HEK293 (cell line): ENCODE data around the gene RBM4B.

Source experiments
- GLI4 ChIP-seq: fragments of 450-650 bp; formaldehyde crosslinking; IDR thresholded peaks from 2 replicates; pipeline ENCODE4 v1.5.1; 2016; ENCODE audit warnings: missing biosample characterization, missing genetic modification characterization
- PRDM4 ChIP-seq: fragments of 450-650 bp; formaldehyde crosslinking; IDR thresholded peaks from 2 replicates; pipeline ENCODE4 v1.5.1; 2017; ENCODE audit warnings: missing biosample characterization, missing genetic modification characterization
- REPIN1 ChIP-seq: fragments of 450-650 bp; formaldehyde crosslinking; IDR thresholded peaks from 2 replicates; pipeline ENCODE4 v1.5.1; 2017; ENCODE audit warnings: missing biosample characterization, missing genetic modification characterization, low read depth
- REST ChIP-seq: fragments of 450-650 bp; formaldehyde crosslinking; IDR thresholded peaks from 2 replicates; pipeline ENCODE4 v1.5.1; 2016; ENCODE audit warnings: missing biosample characterization, missing genetic modification characterization
- SCRT1 ChIP-seq: fragments of 450-650 bp; formaldehyde crosslinking; IDR thresholded peaks from 2 replicates; pipeline ENCODE4 v1.5.1; 2016; ENCODE audit warnings: missing biosample characterization, missing genetic modification characterization, borderline replicate concordance
- SP2 ChIP-seq: fragments of 450-650 bp; formaldehyde crosslinking; IDR thresholded peaks from 2 replicates; pipeline ENCODE4 v1.5.1; 2016; ENCODE audit warnings: missing biosample characterization, missing genetic modification characterization
- SP7 ChIP-seq: fragments of 450-650 bp; formaldehyde crosslinking; IDR thresholded peaks from 2 replicates; pipeline ENCODE4 v1.5.1; 2016; ENCODE audit warnings: missing biosample characterization, missing genetic modification characterization
- TSHZ1 ChIP-seq: fragments of 450-650 bp; formaldehyde crosslinking; IDR thresholded peaks from 2 replicates; pipeline ENCODE4 v1.5.1; 2016; ENCODE audit warnings: missing biosample characterization, missing genetic modification characterization, borderline replicate concordance
- ZBTB17 ChIP-seq: fragments of 450-650 bp; formaldehyde crosslinking; IDR thresholded peaks from 2 replicates; pipeline ENCODE4 v1.5.1; 2016; ENCODE audit warnings: missing biosample characterization, missing genetic modification characterization
- ZEB2 ChIP-seq: fragments of 450-650 bp; formaldehyde crosslinking; IDR thresholded peaks from 2 replicates; pipeline ENCODE4 v1.5.1; 2016; ENCODE audit warnings: missing biosample characterization, missing genetic modification characterization
- ZIC2 ChIP-seq: fragments of 450-650 bp; formaldehyde crosslinking; IDR thresholded peaks from 2 replicates; pipeline ENCODE4 v1.5.1; 2016; ENCODE audit warnings: missing biosample characterization, missing genetic modification characterization
- ZNF140 ChIP-seq: fragments of 450-650 bp; formaldehyde crosslinking; IDR thresholded peaks from 2 replicates; pipeline ENCODE4 v1.5.1; 2016; ENCODE audit warnings: missing biosample characterization, missing genetic modification characterization
- ZNF248 ChIP-seq: fragments of 450-650 bp; formaldehyde crosslinking; IDR thresholded peaks from 2 replicates; pipeline ENCODE4 v1.5.1; 2017; ENCODE audit warnings: missing biosample characterization, missing genetic modification characterization
- ZNF26 ChIP-seq: fragments of 450-650 bp; formaldehyde crosslinking; IDR thresholded peaks from 2 replicates; pipeline ENCODE4 v1.5.1; 2016; ENCODE audit warnings: missing biosample characterization, missing genetic modification characterization
- ZNF311 ChIP-seq: fragments of 450-650 bp; formaldehyde crosslinking; IDR thresholded peaks from 2 replicates; pipeline ENCODE4 v1.5.1; 2017; ENCODE audit warnings: missing biosample characterization, missing genetic modification characterization, borderline replicate concordance
- ZNF341 ChIP-seq: fragments of 450-650 bp; formaldehyde crosslinking; IDR thresholded peaks from 2 replicates; pipeline ENCODE4; 2016; ENCODE audit warnings: low read depth, missing biosample characterization, missing genetic modification characterization
- ZNF354C ChIP-seq: fragments of 450-650 bp; formaldehyde crosslinking; IDR thresholded peaks from 2 replicates; pipeline ENCODE4 v1.5.1; 2016; ENCODE audit warnings: missing biosample characterization, missing genetic modification characterization, low read depth, borderline replicate concordance
- ZNF473 ChIP-seq: fragments of 450-650 bp; formaldehyde crosslinking; IDR thresholded peaks from 2 replicates; pipeline ENCODE4 v1.5.1; 2017; ENCODE audit warnings: missing biosample characterization, missing genetic modification characterization
- ZNF529 ChIP-seq: fragments of 450-650 bp; formaldehyde crosslinking; IDR thresholded peaks from 2 replicates; pipeline ENCODE4 v1.5.1; 2017; ENCODE audit warnings: missing genetic modification characterization, missing biosample characterization; ENCODE audit not compliant: insufficient replicate concordance
- ZNF555 ChIP-seq: fragments of 450-650 bp; formaldehyde crosslinking; conservative IDR thresholded peaks from 2 replicates; pipeline ENCODE4 v1.5.1; 2017; ENCODE audit warnings: missing biosample characterization, mild to moderate bottlenecking, missing genetic modification characterization, inconsistent platforms
- ZNF585B ChIP-seq: fragments of 450-650 bp; formaldehyde crosslinking; IDR thresholded peaks from 2 replicates; pipeline ENCODE4 v1.5.1; 2016; ENCODE audit warnings: missing biosample characterization, missing genetic modification characterization
- ZNF624 ChIP-seq: fragments of 450-650 bp; formaldehyde crosslinking; IDR thresholded peaks from 2 replicates; pipeline ENCODE4 v1.5.1; 2017; ENCODE audit warnings: missing biosample characterization, missing genetic modification characterization
- ZNF626 ChIP-seq: fragments of 450-650 bp; sonication (Bioruptor Pico); formaldehyde crosslinking; IDR thresholded peaks from 2 replicates; pipeline ENCODE4 v1.5.1; 2018; ENCODE audit warnings: missing biosample characterization, missing genetic modification characterization, inconsistent platforms
- ZNF830 ChIP-seq: fragments of 450-650 bp; IDR thresholded peaks from 2 replicates; pipeline ENCODE4 v1.5.0; 2018; ENCODE audit warnings: missing biosample characterization, missing genetic modification characterization, low read depth, mild to moderate bottlenecking, moderate library complexity
- TF ChIP-seq, protein P1 (sequence below): fragments of 450-650 bp; IDR thresholded peaks from 2 replicates; pipeline ENCODE4 v1.5.1; 2018; ENCODE audit warnings: missing biosample characterization, mild to moderate bottlenecking, missing genetic modification characterization
- TF ChIP-seq, protein P2 (sequence below): fragments of 450-650 bp; formaldehyde crosslinking; IDR thresholded peaks from 2 replicates; pipeline ENCODE4 v1.5.1; 2017; ENCODE audit warnings: missing biosample characterization, missing genetic modification characterization

RBM4B gene

GRCh38 chr11:66720223-66720898 lies 42.7 kb upstream of the RBM4B start (continued):
- TF ChIP-seq, protein P1, sequence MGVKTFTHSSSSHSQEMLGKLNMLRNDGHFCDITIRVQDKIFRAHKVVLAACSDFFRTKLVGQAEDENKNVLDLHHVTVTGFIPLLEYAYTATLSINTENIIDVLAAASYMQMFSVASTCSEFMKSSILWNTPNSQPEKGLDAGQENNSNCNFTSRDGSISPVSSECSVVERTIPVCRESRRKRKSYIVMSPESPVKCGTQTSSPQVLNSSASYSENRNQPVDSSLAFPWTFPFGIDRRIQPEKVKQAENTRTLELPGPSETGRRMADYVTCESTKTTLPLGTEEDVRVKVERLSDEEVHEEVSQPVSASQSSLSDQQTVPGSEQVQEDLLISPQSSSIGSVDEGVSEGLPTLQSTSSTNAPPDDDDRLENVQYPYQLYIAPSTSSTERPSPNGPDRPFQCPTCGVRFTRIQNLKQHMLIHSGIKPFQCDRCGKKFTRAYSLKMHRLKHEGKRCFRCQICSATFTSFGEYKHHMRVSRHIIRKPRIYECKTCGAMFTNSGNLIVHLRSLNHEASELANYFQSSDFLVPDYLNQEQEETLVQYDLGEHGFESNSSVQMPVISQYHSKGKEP = no peak
- no peak for TF ChIP-seq ZNF248 (tag by site-specific recombination)
- peak; percentile 56 for TF ChIP-seq SP2 (tag by site-specific recombination)
- TF ChIP-seq SP7 = peak; percentile 45; the same call in 1 of the 2 replicates
- TF ChIP-seq, protein P2, sequence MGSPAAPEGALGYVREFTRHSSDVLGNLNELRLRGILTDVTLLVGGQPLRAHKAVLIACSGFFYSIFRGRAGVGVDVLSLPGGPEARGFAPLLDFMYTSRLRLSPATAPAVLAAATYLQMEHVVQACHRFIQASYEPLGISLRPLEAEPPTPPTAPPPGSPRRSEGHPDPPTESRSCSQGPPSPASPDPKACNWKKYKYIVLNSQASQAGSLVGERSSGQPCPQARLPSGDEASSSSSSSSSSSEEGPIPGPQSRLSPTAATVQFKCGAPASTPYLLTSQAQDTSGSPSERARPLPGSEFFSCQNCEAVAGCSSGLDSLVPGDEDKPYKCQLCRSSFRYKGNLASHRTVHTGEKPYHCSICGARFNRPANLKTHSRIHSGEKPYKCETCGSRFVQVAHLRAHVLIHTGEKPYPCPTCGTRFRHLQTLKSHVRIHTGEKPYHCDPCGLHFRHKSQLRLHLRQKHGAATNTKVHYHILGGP (tag by site-specific recombination) = no peak
- no peak for TF ChIP-seq ZNF354C
- peak; percentile 100 for TF ChIP-seq SCRT1
- peak; percentile 76 for TF ChIP-seq ZNF140 (tag by site-specific recombination)
- no peak for TF ChIP-seq REST (tag by site-specific recombination)
- no peak for TF ChIP-seq ZIC2 (tag by site-specific recombination)
- TF ChIP-seq ZNF26 = no peak
- TF ChIP-seq ZNF555 (tag by site-specific recombination) = no peak
- peak; percentile 70 for TF ChIP-seq ZNF341 (tag by site-specific recombination)
- no peak for TF ChIP-seq GLI4 (tag by site-specific recombination)
- peak; percentile 45; the same call in 1 of the 2 replicates for TF ChIP-seq ZEB2
- no peak for TF ChIP-seq ZNF585B (tag by site-specific recombination)
- no peak for TF ChIP-seq ZNF626 (tag by site-specific recombination)
- TF ChIP-seq REPIN1 (tag by site-specific recombination) = no peak
- no peak for TF ChIP-seq TSHZ1 (tag by site-specific recombination)
- TF ChIP-seq ZNF473 (tag by site-specific recombination) = no peak
- TF ChIP-seq ZNF529 = no peak
- no peak for TF ChIP-seq ZNF311 (tag by site-specific recombination)
- peak; percentile 78 for TF ChIP-seq ZBTB17 (tag by site-specific recombination)
- no peak for TF ChIP-seq ZNF830 (tag by site-specific recombination)
- no peak for TF ChIP-seq PRDM4 (tag by site-specific recombination)
- no peak for TF ChIP-seq ZNF624 (tag by site-specific recombination)
